RWPE2 (cell line): ENCODE measurements around the gene GABRA4.

Source experiments
- ATAC-seq: fragments of 200-7000 bp; cut with Tn5 transposase; 3 replicates; pipeline ENCODE4 v1.9.1; 2021; ENCODE audit warnings: low read depth
- DNase-seq: peaks from one replicate; pipeline ENCODE4 v3.0.0-alpha.2; 2020; ENCODE audit warnings: low spot score
- H3K27ac ChIP-seq: fragments of 450-650 bp; 2 replicates; pipeline ENCODE4 v1.5.1; 2017; ENCODE audit warnings: mild to moderate bottlenecking; ENCODE audit not compliant: poor library complexity, severe bottlenecking
- H3K27me3 ChIP-seq: fragments of 250-450 bp; sonication (Bioruptor Pico); 2 replicates; pipeline ENCODE4 v1.5.1; 2021; ENCODE audit warnings: mild to moderate bottlenecking, moderate library complexity; ENCODE audit not compliant: insufficient read depth, poor library complexity, severe bottlenecking
- H3K36me3 ChIP-seq: fragments of 250-450 bp; sonication (Bioruptor Pico); 2 replicates; pipeline ENCODE4 v1.5.1; 2020; ENCODE audit warnings: low read depth, mild to moderate bottlenecking, moderate library complexity
- H3K4me1 ChIP-seq: fragments of 250-450 bp; sonication (Bioruptor Pico); 2 replicates; pipeline ENCODE4 v1.5.1; 2021; ENCODE audit warnings: mild to moderate bottlenecking, moderate library complexity; ENCODE audit not compliant: insufficient read depth, poor library complexity, severe bottlenecking
- H3K4me3 ChIP-seq: fragments of 250-450 bp; sonication (Bioruptor Pico); 2 replicates; pipeline ENCODE4 v1.5.1; 2021; ENCODE audit warnings: mild to moderate bottlenecking, moderate library complexity; ENCODE audit not compliant: severe bottlenecking
- H3K9me3 ChIP-seq: fragments of 250-450 bp; sonication (Bioruptor Pico); 2 replicates; pipeline ENCODE4 v1.5.1; 2021; ENCODE audit warnings: mild to moderate bottlenecking, moderate library complexity; ENCODE audit not compliant: severe bottlenecking
- CTCF ChIP-seq: fragments of 450-650 bp; IDR thresholded peaks from one replicate; pipeline ENCODE4 v1.5.1; 2017; ENCODE audit warnings: mild to moderate bottlenecking, moderate library complexity; ENCODE audit not compliant: poor library complexity, severe bottlenecking

GABRA4 gene

DNA sequence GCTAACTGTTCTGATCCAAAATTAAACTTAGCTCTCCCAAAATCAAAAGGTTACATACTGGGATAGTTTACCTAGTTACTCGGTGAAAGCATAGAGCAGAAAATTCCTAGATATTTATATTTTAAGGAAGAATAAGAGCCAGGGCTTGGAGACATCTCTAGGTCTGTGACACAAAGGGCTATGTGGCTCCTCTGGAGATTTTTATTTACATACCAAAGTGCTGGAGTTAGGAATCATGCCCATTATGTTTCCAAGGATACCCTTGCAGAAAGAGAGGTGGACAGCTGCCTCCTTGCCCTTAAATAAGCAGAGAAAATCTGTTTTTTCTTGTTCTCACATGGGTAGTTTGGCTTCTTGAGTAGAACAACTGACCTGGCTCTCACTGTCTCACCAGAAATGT lies 93.3 kb downstream of the GABRA4 start:
- Histone ChIP-seq H3K36me3 (no peaks in the 10 kb centered on the region), H3K9me3 (no peaks in the 10 kb centered on the region), H3K27me3 (peaks cover 4% of the 10 kb centered on the region), H3K4me3 (no peak overlapping the region), H3K27ac (no peak overlapping the region), H3K4me1 (no peaks in the 10 kb centered on the region)
- no peak for TF ChIP-seq CTCF
- DNase-seq (no peak), ATAC-seq (no peak)

DNA sequence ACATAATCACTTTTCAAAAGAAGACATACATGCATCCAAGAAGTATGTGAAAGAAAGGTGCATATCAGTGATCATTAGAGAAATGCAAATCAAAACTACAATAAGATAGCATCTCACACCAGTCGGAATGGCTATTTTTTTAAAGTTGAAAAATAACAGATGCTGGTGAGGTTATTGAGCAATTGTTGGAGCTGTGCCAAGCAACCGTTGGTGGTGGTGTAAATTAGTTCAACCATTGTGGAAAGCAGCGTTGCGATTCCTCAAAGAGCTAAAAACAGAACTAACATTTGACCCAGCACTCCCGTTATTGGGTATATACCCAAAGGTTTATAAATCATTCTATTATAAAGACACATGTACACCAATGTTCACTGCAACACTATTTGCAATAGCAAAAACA lies 98.6 kb downstream of the GABRA4 start:
- no peaks in the 10 kb centered on the region for H3K9me3 ChIP-seq
- no peak overlapping the region for H3K27ac ChIP-seq
- H3K27me3 ChIP-seq, result peaks cover 6% of the 10 kb centered on the region
- TF ChIP-seq CTCF, result no peak
- no peak overlapping the region for H3K4me3 ChIP-seq
- no peak for DNase-seq
- H3K36me3 ChIP-seq, result no peaks in the 10 kb centered on the region
- no peaks in the 10 kb centered on the region for H3K4me1 ChIP-seq
- ATAC-seq, result no peak

DNA sequence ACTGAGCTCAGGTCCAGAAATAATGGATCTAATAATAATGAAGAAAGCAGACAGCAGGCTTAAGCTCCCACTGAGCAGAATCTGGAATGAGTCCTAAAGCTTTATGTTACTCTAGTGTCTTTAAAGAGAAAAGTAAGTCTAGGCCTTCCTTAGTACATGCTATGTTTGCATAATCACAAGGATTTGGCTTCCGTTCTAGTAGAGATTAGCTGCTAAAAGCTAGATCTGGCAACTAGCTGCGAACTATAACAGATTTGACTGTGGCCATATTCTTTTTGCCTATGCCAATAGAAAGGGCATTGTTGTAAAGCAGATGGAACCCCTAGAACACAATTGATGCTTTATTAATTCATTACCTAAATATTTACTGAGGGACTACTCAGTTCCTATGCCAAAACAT lies 103.3 kb downstream of the GABRA4 start:
- Histone ChIP-seq H3K27me3 (peaks cover 10% of the 10 kb centered on the region), H3K9me3 (no peaks in the 10 kb centered on the region), H3K4me3 (no peak overlapping the region), H3K27ac (no peak overlapping the region), H3K4me1 (no peaks in the 10 kb centered on the region), H3K36me3 (no peaks in the 10 kb centered on the region)
- TF ChIP-seq CTCF, result no peak
- ATAC-seq, result no peak
- no peak for DNase-seq

GRCh38 chr4:46889410-46889809 lies 104.0 kb downstream of the GABRA4 start:
- DNase-seq, result no peak
- no peak for TF ChIP-seq CTCF
- Histone ChIP-seq H3K27me3 (peaks cover 10% of the 10 kb centered on the region), H3K27ac (no peak overlapping the region), H3K36me3 (no peaks in the 10 kb centered on the region), H3K4me1 (no peaks in the 10 kb centered on the region), H3K4me3 (no peak overlapping the region), H3K9me3 (no peaks in the 10 kb centered on the region)
- no peak for ATAC-seq

GRCh38 chr4:46886711-46887110 lies 106.7 kb downstream of the GABRA4 start:
- Histone ChIP-seq H3K36me3 (no peaks in the 10 kb centered on the region), H3K4me3 (no peak overlapping the region), H3K27ac (no peak overlapping the region), H3K4me1 (no peaks in the 10 kb centered on the region), H3K27me3 (peaks cover 16% of the 10 kb centered on the region), H3K9me3 (no peaks in the 10 kb centered on the region)
- ATAC-seq (no peak), DNase-seq (no peak)
- peak; percentile 50 for TF ChIP-seq CTCF
